HL-60 (cell line): Measurements from ENCODE around the gene OSBPL5.

Experiments used
- DNase-seq, 2 experiments: peaks; one replicate each; pipeline ENCODE4 v3.0.0-alpha.2; 2010 to 2020; ENCODE audit warnings: low read depth in 1 of 2, low spot score in 1 of 2
- H3K27ac ChIP-seq: fragments of 250-450 bp; sonication (Bioruptor Pico); replicated peaks from 2 replicates; pipeline ENCODE4 v1.5.1; 2020; ENCODE audit warnings: mild to moderate bottlenecking, moderate library complexity
- H3K27me3 ChIP-seq: fragments of 250-450 bp; sonication (Bioruptor Pico); 2 replicates; pipeline ENCODE4 v1.5.1; 2021; ENCODE audit warnings: mild to moderate bottlenecking, moderate library complexity; ENCODE audit not compliant: insufficient read depth, poor library complexity, severe bottlenecking
- H3K4me3 ChIP-seq: replicated peaks from 2 replicates; pipeline ENCODE4 v1.5.1; 2011; ENCODE audit warnings: mild to moderate bottlenecking, control low read depth, low read length; ENCODE audit not compliant: insufficient read depth
- CTCF ChIP-seq: IDR thresholded peaks from one replicate; pipeline ENCODE4 v1.5.1; 2011; ENCODE audit warnings: low read length, control low read depth, inconsistent platforms; ENCODE audit not compliant: insufficient read depth
- GABPA ChIP-seq: IDR thresholded peaks from 2 replicates; pipeline ENCODE4 v1.6.1; 2012; ENCODE audit warnings: low read depth
- POLR2AphosphoS5 ChIP-seq: IDR thresholded peaks from 2 replicates; pipeline ENCODE4 v1.6.1; 2012; ENCODE audit warnings: low read depth
- REST ChIP-seq: IDR thresholded peaks from 2 replicates; pipeline ENCODE4 v1.6.1; 2012; ENCODE audit warnings: low read depth; ENCODE audit not compliant: insufficient replicate concordance
- SPI1 ChIP-seq: IDR thresholded peaks from 2 replicates; pipeline ENCODE4 v1.6.1; 2012; ENCODE audit warnings: low read depth, mild to moderate bottlenecking, borderline replicate concordance

Gene OSBPL5

GRCh38 chr11:3085052-3085451, 80.1 kb downstream of the OSBPL5 start:
- no peaks in the 10 kb centered on the region for H3K27me3 ChIP-seq
- no peak overlapping the region for H3K27ac ChIP-seq
- H3K4me3 ChIP-seq, result no peak overlapping the region
- TF ChIP-seq SPI1 (no peak), GABPA (no peak), CTCF (no peak)
- no peak for DNase-seq

GRCh38 chr11:3083321-3083720, 81.8 kb downstream of the OSBPL5 start:
- H3K4me3 ChIP-seq, result no peak overlapping the region
- TF ChIP-seq CTCF (no peak), REST (no peak), POLR2AphosphoS5 (no peak)
- DNase-seq, result no peak
- H3K27ac ChIP-seq, result no peak overlapping the region
- no peaks in the 10 kb centered on the region for H3K27me3 ChIP-seq

- H3K27me3 ChIP-seq, result no peaks in the 10 kb centered on the region
- H3K4me3 ChIP-seq, result no peak overlapping the region
- TF ChIP-seq POLR2AphosphoS5 (no peak), GABPA (no peak), REST (no peak), CTCF (no peak), SPI1 (no peak)
Observed at GRCh38 chr11:3081386-3081751, 83.7 kb downstream of the OSBPL5 start.

GRCh38 chr11:3080733-3081385, 84.3 kb downstream of the OSBPL5 start:
- TF ChIP-seq GABPA, result no peak
- TF ChIP-seq SPI1, result no peak
- no peak for TF ChIP-seq POLR2AphosphoS5
- TF ChIP-seq CTCF, result no peak
- no peak for TF ChIP-seq REST
- no peak for DNase-seq
- H3K4me3 ChIP-seq, result no peak overlapping the region
- no peak overlapping the region for H3K27ac ChIP-seq
- H3K27me3 ChIP-seq, result no peaks in the 10 kb centered on the region

More at GRCh38 chr11:3081386-3081751, 83.7 kb downstream of the OSBPL5 start:
- H3K27ac ChIP-seq, result no peak overlapping the region
- no peak for DNase-seq
